Choroid plexus epithelial cell (primary cell): Measurements from ENCODE around the gene EXOC4.

Source experiments
- DNase-seq: peaks from one replicate; pipeline ENCODE4 v3.0.0-alpha.2; 2010; ENCODE audit warnings: low read depth
- H3K4me3 ChIP-seq: 2 replicates; pipeline ENCODE4 v1.5.1; 2011; ENCODE audit warnings: low read depth, mild to moderate bottlenecking, control low read depth, low read length, moderate library complexity
- TF ChIP-seq, protein P1 (sequence below): conservative IDR thresholded peaks from 2 replicates; pipeline ENCODE4 v1.5.1; 2011; ENCODE audit warnings: low read depth, mild to moderate bottlenecking, control low read depth, inconsistent platforms, low read length, moderate library complexity

EXOC4 gene

DNA sequence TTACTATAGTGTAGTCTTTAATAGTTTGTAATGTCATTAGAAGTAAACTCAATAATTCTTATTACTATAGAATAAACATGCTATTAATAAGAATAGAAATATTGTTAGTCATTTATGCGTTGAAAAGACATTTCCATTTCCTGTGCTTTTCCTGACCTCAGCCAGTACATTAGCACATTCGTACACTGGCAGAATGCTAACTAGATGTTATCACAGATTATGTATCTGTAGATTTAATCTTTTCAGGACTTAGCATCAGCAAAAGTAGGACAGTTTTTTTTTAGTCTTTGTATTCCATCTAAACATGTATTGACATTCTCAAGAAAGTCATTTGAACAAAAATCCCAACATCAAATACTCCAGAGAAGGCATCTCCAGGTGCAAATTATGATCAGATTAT, 158.5 kb downstream of the EXOC4 start:
- H3K4me3 ChIP-seq: no peak overlapping the region
- no peak for DNase-seq
- TF ChIP-seq, protein P1, sequence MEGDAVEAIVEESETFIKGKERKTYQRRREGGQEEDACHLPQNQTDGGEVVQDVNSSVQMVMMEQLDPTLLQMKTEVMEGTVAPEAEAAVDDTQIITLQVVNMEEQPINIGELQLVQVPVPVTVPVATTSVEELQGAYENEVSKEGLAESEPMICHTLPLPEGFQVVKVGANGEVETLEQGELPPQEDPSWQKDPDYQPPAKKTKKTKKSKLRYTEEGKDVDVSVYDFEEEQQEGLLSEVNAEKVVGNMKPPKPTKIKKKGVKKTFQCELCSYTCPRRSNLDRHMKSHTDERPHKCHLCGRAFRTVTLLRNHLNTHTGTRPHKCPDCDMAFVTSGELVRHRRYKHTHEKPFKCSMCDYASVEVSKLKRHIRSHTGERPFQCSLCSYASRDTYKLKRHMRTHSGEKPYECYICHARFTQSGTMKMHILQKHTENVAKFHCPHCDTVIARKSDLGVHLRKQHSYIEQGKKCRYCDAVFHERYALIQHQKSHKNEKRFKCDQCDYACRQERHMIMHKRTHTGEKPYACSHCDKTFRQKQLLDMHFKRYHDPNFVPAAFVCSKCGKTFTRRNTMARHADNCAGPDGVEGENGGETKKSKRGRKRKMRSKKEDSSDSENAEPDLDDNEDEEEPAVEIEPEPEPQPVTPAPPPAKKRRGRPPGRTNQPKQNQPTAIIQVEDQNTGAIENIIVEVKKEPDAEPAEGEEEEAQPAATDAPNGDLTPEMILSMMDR: no peak

DNA sequence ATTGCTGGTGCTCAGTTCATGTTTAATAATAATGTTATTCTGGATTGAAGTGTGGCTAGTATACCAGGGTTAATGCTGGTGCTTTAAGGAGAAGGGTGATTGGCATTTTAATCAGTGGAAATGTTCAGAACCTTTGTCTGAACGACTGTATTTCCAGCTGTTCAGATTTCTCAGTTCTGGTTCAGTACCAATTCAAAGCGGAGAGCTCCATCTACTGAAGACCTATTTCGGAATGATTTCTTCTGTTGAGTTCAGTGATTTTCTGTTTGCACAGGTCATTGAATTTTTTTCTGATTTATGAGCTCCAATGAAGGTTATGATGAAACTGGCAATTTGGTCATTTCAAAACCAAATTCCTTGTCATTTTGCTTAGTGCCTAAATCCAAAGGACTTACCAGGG, 160.1 kb downstream of the EXOC4 start:
- TF ChIP-seq, protein P1: no peak
- no peak overlapping the region for H3K4me3 ChIP-seq
- DNase-seq: peak; percentile 29

DNA sequence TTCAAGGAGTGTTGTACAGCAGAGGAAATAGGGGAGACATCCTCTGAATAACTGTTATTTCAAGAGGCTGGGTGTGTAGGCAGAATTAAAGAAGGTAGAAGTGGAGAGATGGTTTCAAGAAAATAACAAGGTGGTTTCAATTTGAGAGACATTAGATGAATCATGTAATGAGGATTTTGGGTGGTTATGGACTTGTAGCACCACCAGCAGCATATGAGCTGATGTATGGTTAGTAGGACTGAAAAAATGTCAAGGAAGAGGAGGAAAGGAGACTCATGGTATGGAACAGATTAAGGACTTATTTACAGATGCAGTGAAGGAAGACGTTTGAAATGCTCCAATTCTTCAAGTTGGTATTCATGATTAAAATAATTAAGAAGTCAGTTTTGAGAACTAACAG, 166.2 kb downstream of the EXOC4 start:
- DNase-seq: no peak

DNA sequence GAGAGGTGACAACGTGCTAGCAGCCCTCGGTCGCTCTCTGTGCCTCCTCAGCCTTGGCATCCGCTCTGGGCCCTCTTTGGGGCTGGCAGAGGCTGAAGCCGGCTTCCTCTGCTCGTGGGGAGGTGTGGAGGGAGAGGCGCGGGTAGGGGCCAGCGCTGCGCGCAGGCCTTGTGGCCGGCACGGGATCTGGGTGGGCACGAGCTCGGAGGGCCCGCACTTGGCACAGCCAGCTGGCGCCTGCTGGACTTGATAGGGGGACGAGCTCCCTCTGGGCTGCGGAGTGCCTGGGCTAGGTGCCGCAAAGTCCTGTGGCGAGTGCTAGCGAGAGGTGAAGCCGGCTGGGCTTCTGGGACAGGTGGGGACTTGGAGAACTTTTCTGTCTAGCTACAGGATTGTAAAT, 170.7 kb downstream of the EXOC4 start:
- TF ChIP-seq, protein P1: no peak
- H3K4me3 ChIP-seq: no peak overlapping the region
- DNase-seq: no peak

More for the DNA sequence above, 166.2 kb downstream of the EXOC4 start:
- H3K4me3 ChIP-seq: no peak overlapping the region
- TF ChIP-seq, protein P1: no peak

DNA sequence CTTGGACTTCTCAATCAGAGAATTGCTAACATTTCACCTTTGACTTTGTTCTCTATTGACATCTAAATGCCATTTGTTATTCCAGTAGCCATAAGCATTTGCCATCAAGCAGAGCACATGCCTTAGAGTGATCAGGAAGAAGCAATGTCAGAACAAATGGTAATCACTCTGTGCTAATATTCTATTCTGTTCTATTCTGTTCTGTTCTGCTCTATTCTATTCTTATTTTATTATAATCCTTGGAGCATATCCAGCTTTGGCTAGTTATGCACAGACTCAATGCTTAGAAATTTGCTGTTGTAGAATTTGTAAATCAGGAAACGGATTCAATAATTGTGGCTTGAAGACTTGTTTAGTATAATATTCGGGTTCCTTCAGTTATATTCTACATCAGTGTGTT, 175.4 kb downstream of the EXOC4 start:
- no peak overlapping the region for H3K4me3 ChIP-seq
- DNase-seq: no peak
- TF ChIP-seq, protein P1: no peak

DNA sequence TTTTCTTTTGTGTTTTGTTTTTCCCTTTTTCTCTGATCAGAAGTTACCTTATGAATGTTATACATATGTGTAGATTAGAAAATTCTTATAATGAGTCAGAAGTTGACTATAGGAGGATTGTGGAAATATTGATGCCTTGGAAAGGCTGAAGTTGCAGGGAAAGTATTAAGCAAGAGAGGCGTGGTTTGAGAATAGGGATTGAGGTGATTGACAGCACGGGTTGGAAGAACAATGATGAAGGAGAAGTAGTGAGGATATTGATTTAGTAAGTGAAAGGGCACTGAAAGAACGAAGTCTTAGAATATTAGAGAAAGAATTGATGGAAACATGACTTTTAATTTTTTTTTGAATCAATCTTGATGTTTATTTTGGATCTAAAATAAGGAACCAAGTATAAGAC, 176.0 kb downstream of the EXOC4 start:
- H3K4me3 ChIP-seq: no peak overlapping the region
- no peak for DNase-seq
- TF ChIP-seq, protein P1: no peak

DNA sequence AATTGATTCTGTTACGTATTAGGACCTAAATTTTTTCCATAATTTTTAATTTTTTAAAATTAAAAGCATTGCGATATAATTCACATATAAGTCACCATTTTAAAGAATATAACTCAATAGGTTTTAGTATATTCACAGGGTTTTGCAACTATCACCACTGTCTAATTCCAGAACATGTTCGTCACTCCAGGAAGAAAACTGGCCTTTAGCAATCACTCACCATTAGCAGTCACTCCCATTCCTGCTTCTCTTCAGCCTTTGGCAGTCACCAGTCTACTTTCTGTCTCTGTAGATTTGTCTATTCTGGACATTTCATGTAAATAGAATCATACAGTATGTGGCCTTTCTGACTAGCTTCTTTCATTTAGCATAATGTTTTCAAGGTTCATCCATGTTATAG, 176.5 kb downstream of the EXOC4 start:
- H3K4me3 ChIP-seq: no peak overlapping the region
- TF ChIP-seq, protein P1: no peak
- peak; percentile 24 for DNase-seq
